Measurements from ENCODE around the gene APOO.

APOO gene

DNA sequence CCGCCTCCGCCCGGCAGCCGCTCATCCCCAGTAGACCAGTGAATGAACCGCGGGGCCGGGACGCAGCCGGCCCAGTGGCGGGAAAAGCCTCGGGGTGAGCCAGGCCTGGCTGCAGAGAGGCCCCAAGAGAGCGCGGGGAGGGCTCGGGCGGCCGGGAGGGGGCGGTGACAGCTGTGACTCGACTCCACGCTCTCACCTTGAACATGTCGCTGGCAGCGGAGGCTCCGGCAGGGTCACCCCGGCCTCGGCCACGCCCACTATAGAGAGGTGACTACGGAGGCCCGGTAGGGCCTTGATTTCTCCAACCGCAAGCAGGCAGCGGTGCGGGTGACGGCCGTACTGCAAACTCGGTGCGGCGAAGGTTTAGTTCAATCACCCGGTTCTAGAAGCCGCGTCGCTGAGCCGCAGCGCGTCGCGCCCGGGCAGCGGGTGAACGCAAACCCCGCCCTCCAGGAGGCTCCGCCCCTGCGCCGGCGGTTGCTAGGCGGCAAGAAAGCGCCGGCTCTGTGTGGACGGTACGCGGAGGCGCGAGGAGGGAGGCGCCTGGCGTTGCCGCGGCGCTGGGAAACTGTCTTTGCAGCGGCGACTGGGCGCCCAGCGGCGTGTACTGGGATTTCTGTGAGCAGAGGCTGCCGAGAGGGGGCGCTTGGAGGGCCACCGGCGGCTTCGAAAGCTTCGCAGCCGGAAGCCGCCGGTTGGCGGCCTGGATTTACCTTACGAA is at the start of gene APOO, which contains the start of gene CXorf58:
Gene APOO, minus strand, starts transcription at position 441 of the 721 bp plus-strand sequence. Its CDS starts 236 bp downstream, at position 205.
Gene CXorf58, plus strand, starts transcription at position 509 of the 721 bp plus-strand sequence. CDS start 2,297 bp downstream, outside the sequence.
- peak; percentile 3 to 89 (median 78) for DNase-seq

- no peak for DNase-seq
Observed at GRCh38 chrX:23954396-23954795, 46.7 kb upstream of the APOO start.

- DNase-seq = no peak
Observed at GRCh38 chrX:23953908-23954269, 46.2 kb upstream of the APOO start.

DNA sequence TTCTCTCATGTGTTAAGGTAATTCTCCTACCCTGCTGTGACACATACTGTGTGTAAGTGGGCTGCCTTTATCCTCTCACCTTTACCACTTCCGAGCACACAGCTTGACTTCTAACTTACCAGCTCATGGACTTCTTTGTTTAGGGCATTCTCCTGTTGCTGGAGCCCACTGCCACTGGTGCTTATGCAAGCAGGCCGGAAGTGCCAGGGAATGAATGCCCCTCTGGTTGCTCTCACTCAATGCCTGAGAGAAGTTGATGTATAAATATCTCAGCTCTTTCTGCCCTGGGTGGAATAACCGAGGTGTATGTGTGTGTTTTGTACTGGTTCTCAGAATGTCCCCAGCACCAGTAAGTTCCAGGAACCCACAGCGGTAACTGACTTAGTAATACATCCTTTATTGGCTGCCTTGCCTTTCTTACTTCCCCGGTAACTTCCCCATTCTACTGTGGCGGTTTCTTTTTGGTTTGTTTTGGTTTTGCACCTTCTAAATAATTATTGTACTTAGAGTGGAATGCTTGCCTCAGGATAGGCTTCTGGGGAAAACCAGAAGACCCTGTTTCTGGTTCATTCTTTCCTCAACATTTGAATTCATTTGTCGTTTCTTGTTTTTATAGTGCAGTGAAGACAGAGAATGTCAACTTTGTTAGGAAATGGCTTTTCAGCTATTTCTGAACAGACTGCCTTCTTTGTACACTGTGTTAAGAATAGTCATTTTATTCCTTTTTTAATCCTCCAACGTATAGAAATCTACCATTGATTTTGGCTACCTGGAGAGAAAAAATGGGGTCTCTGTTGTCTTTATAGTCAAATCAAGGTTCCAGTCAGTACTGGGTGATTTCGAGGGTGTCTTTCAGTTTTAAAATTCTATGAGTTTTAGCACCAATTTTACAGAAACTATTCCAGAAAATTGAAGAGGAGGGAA is 45.5 kb upstream of the APOO start:
- peak in 3 of 51 donors; percentile 0 to 4 (median 1) for DNase-seq

DNA sequence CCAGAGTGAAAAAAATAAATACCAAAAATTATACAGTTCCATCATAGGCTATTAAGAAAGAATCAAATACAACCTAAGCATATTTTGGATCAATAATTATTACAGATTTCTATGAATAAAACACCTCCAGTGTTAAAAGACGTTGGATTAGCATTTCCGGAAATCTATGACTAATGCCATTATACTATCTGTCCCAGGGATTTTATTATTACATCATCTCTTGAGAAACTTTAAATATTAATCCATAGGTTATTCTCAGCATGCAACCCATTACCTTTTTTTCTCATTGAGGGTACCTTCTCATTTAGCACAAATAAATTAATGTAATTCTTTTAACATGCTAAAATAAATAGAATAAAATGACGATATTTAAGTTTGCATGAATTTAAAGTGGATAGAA is 44.7 kb upstream of the APOO start:
- no peak for DNase-seq

DNA sequence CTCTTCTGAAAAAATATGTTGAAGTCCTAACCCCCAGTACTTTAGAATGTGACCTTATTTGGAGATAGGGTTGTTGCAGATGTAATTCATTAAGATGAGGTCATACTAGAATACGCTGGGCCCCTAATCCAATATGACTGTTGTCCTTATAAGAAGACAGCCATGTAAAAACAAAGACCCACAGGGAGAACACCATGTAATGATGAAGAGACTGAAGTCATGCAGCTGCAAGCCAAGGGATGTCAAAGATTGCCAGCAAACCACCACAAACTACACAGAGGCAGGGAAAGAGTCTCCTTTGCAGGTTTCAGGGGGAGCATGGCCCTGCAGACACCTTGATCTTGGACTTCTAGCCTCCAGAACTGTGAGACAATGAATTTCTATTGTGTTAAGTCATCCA is 37.5 kb upstream of the APOO start:
- DNase-seq = no peak

- no peak for DNase-seq
Observed at GRCh38 chrX:23944234-23944633, 36.5 kb upstream of the APOO start.

- DNase-seq = no peak
Observed at GRCh38 chrX:23939203-23939602, 31.5 kb upstream of the APOO start.

DNA sequence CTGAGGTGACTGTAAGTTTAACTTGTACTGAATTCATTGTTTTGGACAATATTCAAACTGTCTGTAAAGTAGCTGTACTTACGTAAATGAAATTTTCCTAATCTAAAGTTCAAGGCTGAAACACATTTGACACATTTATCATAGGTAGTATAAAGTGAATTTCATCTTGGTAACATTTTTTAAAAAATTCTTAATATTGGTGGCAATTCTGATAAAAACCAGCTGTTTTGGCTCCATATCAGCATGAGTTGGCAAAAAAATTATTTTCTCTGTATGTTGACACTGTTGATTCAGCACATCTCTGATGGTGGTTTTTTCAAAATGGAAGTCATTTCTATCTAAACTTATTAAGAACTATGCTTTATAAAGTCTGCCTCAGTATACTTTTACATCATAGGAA is 31.0 kb upstream of the APOO start:
- DNase-seq = no peak

DNA sequence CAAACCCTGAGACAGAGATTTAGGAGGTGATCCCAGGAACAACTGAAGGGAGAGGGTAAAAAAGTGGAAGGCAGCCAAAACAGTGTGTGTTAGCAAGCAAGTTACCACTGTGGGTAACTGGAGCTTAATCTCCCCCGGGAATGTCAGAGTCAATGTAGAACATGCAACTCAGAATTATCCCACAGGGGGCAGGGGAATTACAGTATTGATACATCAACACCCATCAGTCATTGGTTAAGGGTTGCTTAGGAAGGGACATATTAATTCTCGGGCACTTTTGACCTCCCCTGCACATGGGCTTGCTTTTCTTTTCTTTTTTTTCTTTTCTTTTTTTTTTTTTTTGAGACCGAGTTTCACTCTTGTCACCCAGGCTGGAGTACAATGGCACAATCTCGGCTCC is 29.4 kb upstream of the APOO start:
- no peak for DNase-seq

- no peak for DNase-seq
Observed at GRCh38 chrX:23936180-23936579, 28.4 kb upstream of the APOO start.

DNA sequence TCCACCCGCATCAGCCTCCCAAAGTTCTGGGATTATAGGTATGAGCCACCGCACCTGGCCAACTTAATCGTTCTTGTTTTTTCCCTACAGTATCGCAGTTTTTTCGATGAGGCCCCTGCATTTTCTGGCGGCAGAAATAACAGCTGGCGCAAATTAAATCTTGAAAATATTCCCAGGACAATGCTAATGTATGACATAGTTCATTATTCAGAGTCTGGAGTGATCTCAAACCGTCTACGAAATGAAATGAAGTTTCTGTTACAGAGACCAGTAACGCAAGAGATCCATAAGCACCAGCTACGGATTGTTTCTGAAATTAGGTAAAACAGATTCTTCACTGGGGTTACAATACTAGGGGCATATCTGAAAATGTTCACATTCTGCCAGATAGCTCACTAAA is 27.4 kb upstream of the APOO start:
- DNase-seq = no peak

- no peak for DNase-seq
Observed at GRCh38 chrX:23932046-23932445, 24.3 kb upstream of the APOO start.

- DNase-seq = no peak
Observed at GRCh38 chrX:23930894-23931604, 23.3 kb upstream of the APOO start.

- no peak for DNase-seq
Observed at GRCh38 chrX:23926015-23926414, 18.3 kb upstream of the APOO start.

DNA sequence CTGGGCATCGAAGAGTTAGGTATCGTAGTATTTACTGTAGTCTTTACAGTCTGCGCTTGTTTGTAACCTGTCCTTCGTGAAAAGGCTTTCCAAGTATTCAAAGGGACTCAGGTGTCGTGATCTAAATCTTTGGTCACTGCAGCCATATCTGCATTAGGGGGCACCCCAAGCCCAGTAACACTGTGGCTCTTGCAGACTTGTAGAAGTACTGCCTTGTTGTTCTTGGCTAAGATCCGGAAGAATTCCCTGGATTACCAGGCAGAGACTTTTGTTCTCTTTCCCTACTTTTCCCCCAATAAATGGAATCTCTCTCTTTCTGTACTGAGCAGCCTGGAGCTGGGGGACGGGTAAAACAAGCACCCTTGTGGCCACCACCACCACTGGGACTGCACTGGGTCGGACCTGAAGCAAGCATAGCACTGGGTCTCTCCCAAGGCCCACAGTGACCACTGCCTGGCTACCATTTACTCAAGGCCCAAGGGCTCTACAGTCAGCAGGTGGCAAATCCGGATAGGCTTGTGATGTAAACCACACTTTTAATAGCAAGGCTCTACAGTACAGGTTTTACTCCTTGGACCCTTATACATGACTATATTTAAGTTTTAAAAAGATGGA is 12.1 kb upstream of the APOO start:
- DNase-seq = no peak

- no peak for DNase-seq
Observed at GRCh38 chrX:23919148-23919547, 11.4 kb upstream of the APOO start.

DNA sequence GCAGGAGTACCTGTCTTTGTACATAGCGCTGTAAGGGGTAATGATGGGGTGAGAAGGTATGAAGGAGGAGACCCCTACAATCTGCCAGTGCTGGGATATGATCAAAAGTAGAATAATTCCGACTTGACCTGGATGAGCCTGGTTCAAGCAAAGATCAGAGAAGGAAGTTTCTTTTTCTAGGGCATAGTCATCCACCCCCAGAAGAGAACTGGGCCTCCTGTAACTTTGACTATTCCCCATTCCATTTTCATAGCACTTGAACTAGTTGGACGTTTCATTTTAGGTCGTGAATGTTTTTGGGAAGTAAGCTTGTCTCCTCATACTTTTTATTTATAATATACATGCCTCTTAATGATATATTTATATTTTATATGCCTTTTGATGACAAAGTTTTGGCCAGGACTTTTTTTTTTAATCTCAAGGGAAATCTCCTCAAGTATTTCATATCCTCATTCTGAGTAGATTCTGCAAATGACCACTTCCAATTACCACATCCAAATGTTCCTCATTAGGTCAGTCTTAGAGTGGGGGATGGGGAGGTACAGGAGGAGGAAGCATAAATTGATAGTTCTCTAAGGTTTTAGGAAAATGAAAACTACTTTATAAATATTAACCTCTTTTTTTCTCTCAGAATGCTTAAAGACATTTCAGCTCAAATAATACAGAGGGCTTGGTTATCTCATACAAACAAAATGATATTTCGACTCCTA is 3.5 kb upstream of the APOO start:
- DNase-seq = no peak

DNA sequence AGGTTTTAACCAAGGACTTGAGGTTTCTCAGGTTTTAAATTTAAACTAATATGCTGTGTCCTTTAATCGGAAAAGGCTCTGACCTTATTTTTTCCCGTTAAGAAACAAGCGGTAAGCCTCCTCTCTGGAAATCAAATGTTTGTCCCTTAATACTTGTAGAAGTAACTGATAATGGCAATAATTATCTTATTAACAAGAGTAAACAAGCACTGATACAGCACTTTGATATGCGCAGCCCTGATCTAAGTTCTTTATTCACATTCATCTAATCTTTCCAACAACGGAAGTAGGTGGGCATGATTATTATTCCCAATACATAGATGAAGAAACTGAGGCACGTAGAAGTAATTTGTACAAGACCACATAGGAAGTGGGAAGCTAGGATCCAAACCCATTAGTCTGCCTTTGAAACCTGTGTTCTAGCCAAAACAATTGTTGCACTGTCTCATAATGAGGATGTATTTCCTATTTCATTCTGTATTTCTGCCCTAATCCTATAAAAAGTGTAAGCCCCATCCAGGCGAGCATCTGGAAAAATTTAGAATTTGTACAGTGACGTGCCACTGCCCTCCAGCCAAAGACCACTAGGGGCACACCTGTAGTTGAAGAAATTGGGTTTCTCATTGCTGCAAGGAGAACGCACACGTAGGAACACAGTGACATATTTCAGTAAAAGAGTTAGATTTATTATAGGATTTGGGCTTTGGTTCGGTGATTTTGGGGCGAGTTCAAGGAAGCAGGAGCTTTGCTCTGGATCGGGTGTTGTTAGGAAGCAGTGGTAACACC is 674 bp upstream of the APOO start:
- no peak for DNase-seq

DNA sequence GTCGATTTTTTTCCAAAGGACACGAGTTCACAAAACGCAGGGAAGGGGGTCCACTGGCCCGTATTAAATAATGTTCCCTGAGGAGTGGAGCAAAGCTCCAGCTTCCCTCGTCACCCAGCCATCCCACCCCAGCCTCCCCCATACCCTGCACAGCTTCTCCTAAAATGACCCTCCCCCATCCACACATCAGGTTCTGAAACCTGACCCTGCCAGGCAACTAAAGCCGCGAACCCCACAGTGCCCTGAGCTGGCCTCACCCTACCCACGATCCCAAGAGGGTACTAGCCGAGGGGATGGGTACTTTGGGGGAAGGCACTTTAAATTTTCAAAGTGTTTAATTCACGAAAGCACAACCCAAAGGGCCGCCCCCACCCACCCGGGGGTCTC is 634 bp downstream of the APOO start:
- peak in 1 of 51 donors; percentile 48 for DNase-seq
